Activated naive CD4-positive, alpha-beta T cell (primary cell): ENCODE data around the gene FIGNL2.
"Not testable (repeated sequence)": the region's sequence is repeated elsewhere in the genome, so short reads cannot be mapped to it uniquely, and the experiment has no call there.

Source experiments
- DNase-seq, 4 experiments: peaks; one replicate each; lab custom pipeline; 2025; lab: John Stamatoyannopoulos, UW

The FIGNL2 gene

GRCh38 chr12:51818086-51818485, 30.4 kb downstream of the FIGNL2 start:
- DNase-seq = no peak

DNA sequence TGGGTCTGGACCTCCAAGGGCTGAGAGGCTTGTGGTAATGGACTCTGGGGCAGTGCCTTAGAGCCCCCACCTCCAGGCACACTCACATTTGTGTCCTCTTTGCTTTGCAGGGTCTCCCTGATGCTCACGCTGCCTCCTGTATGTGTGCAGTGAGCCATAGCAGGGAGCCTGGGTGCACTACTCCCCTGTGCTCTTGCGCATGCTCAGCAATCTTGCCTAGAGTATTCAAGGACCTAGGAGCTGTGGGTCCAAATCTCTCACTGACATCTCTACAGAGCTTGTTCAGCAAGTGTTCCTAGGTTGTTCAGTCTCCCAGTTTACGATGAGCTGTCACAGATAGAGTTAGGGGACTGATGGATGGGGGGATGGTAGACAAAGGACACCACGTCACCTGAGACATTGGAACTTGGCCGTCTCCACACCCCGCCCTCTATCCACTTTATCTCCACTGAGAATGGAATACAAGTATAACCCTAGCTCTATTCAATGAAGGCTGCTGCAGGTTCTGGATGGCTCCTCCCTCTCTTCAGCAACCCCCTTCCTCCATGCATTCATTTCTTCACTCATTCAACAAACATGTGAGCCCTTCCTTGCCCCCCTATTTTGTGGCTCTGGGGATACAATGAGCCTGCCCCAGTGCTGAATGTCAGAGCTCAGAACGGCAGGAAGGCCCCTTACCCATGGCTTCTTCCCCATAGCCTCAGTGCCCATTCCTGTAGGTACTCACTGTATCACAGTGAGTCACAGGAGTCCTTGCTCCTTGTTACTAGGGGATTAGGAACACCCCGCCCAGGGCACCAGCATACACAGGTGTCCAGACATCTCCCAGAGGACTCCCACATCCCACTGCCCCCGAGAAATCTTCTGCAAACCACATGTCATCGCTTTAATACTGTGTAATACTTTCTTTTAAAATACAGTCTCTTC, 31.2 kb downstream of the FIGNL2 start:
- no peak for DNase-seq

DNA sequence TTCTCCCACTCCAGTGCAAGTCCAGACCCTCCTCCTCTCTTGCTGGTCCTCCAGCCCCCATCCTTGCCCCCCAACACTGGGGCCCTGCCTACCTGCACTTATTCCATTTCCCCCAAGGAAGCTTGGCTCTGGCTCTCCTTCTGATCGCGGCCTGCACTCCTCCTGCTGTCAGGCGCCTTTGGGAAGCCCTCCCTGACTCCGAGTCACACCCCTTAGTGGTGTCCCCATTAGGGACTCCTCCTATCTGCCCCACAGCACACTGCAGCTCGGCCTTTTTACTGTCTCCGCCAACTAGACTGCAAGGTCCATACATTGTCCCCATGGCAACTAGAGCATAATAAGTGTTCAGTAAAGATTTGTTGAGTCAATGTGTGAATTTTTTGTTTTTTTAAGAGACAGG, 32.9 kb downstream of the FIGNL2 start:
- no peak for DNase-seq

- DNase-seq = peak; percentile 12 to 65 (median 36)
These were observed 34.0 kb downstream of the FIGNL2 start for GRCh38 chr12:51814311-51815088.

DNA sequence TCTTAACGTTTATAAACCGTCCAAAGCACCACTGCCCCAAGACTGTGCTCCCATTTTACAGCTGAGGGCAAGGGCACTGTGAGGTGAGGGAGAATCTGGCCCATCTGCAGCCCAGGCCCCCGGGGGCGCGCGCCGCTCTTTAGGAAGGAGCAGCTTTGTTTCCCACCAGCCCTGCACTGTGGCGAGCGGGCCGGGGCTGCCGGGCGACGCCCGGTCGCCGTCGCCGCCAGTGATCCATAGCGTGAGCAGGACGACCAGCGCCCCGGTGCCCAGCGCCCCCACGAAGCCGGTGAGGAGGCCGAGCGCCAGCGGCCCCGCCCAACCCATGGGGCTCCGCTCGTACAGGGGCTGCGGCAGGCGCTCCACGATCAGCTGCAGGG, 34.6 kb downstream of the FIGNL2 start:
- no peak for DNase-seq

GRCh38 chr12:51812871-51813270, 35.6 kb downstream of the FIGNL2 start:
- no peak for DNase-seq

DNA sequence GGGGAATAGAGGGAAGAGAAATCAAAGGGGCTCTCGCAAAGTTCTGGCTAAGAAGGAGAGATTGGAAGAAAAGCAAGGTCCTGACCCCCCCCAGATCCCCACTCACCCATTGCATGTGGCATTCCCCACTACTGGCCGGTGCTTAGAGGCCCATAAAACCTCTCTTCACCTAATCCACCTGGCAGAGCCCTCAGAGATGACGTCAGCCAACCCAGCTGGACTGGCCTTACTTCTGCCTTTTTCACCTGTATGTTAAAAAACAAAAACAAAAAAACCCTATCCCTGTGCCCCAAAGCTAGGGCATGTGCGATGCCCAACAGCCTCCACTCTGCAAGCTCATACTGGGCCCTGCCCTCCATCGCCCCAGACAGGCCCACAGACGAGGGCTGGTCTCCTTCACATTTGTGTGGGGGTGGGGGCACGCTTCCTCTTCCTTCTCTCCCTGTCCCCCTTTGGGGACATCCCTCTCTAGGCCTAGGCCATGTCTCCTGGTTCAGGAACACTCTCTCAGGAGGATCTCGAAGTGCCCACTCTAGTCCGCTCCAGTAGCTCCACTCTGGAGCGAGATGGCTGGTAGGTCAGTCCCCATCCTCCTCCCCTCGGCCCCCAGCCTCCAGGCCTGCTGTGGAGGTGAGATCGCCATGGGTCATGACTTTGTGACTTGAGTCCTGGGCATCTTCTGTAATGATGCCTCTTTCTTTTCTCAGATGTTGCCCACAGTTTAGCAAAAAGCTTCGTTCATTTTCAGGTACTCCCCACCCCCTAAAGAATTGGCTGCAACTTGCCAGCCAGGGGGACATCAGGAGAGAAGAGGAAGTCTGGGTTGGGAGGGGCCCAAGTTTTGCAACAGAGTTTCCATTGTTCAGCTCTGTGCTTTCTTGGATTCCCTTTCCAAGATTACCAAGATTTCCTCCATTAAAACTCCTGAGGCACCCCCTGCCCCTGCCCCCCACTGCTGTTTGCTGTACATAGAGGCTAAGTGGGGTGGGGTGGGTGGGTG, 37.0 kb downstream of the FIGNL2 start:
- no peak for DNase-seq

GRCh38 chr12:51809193-51809592, 39.3 kb downstream of the FIGNL2 start:
- no peak for DNase-seq

- DNase-seq = no peak
These were observed 41.6 kb downstream of the FIGNL2 start for GRCh38 chr12:51806896-51807295.

- DNase-seq = no peak
These were observed 47.5 kb downstream of the FIGNL2 start for GRCh38 chr12:51801027-51801426.

- no peak for DNase-seq
These were observed 50.0 kb downstream of the FIGNL2 start for GRCh38 chr12:51798501-51798900.

DNA sequence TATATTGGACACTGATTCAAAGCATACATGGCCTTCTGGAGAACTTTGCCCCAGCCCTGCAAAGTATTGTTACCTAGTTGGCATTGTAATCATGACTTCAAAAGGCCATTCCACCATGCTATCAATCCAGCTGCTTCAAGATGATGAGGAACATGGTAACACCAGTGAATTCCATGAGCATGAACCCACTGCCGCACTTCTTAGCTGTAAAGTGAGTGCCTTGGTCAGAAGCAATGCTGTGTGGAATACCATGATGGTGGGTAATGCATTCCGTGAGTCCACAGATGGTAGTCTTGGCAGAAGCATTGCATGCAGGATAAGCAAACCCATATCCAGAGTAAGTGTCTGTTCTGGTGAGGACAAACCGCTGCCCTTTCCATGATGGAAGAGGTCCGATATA, 50.5 kb downstream of the FIGNL2 start:
- DNase-seq = not testable (repeated sequence)

- DNase-seq = no peak
These were observed 51.2 kb downstream of the FIGNL2 start for GRCh38 chr12:51797301-51797700.

GRCh38 chr12:51793201-51793600, 55.3 kb downstream of the FIGNL2 start:
- no peak for DNase-seq

- no peak for DNase-seq
These were observed 56.1 kb downstream of the FIGNL2 start for GRCh38 chr12:51792417-51792816.

GRCh38 chr12:51788876-51789275, 59.6 kb downstream of the FIGNL2 start:
- no peak for DNase-seq

- DNase-seq = no peak
These were observed 62.6 kb downstream of the FIGNL2 start for GRCh38 chr12:51785906-51786305.

DNA sequence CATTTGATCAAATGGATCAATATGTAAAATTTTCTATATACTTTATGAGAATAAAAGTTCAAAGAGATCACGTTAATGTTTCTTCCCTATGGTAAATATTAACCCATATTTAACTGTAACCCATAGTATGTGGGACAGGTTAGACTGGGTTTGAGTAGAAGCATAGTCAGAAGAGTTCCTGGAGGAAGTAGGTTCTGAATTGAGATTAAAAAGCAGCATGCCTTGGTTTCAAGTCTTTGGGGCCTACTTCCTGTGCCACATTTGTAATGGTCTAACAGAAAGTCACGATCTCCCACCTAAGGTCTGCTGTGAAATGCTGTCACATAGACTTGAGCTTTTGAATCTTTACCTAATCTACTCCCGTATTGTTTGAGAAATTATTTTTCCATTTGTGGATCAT, 63.8 kb downstream of the FIGNL2 start:
- DNase-seq = no peak

- no peak for DNase-seq
These were observed 68.6 kb downstream of the FIGNL2 start for GRCh38 chr12:51779876-51780275.

DNA sequence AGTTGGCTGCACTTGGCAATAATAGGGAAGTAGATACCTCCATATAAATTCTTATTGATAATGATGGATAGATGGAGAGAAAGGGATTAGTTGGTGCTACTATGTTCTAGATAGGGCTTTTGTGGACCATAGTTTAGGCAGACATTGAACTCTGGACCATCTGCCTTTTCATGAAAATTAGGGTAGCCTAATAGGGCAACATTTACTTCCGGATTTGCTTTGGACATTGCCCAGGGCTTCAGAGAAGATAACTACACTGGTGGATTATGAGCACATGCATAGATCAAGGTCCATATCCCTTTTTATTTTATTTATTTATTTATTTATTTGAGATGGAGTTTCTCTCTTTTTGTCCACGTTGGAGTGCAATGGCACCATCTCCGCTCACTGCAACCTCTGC, 70.5 kb downstream of the FIGNL2 start:
- no peak for DNase-seq

- no peak for DNase-seq
These were observed 71.1 kb downstream of the FIGNL2 start for GRCh38 chr12:51777457-51777856.

DNA sequence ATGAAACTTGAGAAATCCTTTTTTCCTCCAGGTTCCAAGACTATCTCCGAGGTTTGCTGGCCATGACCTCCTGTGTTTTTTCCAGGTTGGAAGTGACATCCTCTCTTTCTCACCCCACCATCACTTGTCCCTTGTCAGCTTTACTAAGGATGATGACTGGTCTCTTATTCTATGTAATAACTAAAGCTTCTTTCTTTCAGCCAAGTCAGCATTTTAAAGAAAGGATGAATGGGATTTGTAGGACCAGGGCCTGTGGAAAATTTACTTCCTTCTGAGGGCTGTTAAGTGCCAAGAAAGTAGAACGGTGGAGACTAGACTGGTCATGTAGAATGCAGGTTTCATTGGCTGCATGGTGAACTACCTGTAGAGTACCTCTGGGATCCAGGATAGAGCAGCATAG, 73.6 kb downstream of the FIGNL2 start:
- no peak for DNase-seq
